ENCODE measurements around the gene CTTNBP2. TPM values are rescaled to one million over a fixed set of nuclear protein-coding genes. Genes with fewer than 3 reads are reported as not detected.

The CTTNBP2 gene
- total RNA-seq, 1 donor from 2014 or later, result not detected

DNA sequence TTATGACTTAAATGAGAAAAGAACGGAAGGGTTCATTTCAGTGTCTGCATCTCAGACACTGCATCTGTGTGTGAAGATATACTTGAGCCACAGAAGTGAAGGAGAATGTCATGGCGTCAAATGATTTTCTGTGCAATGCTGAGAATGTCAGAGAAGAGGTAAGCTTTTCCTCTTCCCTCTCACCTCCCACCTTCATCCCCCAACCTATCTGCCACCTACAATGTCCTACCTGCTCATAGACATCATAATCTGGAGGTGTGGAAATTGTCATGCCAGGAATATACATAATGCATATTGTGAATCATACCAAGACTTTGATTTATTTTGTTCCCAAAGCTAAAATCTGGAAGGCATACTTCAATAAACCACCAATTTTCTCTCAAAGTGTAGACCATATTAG lies 53.7 kb downstream of the CTTNBP2 start:
- DNase-seq (ENCODE audit: low read depth in 2 of 2), result no peak

DNA sequence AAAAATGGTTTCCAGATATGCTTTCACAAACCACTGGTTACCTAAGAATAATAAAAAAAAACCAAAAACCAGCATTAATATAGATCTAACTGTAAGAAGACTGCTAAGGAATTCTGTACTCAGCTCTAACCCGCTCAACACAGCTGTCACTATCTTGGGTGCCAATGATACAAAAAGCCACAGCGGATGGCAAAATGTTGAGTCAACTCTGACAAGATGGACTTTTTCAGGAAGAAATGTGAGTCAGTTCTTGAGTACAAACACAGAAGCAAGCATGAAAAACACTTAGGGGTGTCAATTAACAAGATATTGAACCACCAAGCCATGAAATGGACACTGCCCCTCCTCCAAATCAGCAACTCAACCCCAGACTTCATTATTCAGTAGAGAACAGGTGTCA lies 55.0 kb downstream of the CTTNBP2 start:
- no peak for DNase-seq (ENCODE audit: low read depth in 2 of 2)

- no peak for DNase-seq (ENCODE audit: low read depth in 2 of 2)
Observed at GRCh38 chr7:117816727-117817126, 56.5 kb downstream of the CTTNBP2 start.

DNA sequence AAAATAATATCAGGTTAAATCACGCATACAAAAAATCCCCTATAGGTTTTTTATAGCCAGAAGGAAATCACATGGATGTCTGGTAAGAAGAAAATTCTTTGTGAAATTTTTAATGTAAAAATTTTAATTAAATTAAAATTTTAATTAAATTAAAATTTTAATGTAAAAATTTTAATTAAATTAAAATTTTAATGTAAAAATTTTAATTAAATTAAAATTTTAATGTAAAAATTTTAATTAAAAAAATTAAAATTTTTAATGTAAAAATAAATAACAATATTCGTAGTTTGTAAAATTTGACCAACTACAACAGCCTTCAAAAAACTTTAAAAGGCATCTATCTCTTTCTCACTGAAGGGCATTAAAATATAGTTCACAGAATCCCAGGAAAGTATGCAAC lies 61.5 kb downstream of the CTTNBP2 start:
- no peak for DNase-seq (ENCODE audit: low read depth in 2 of 2)

GRCh38 chr7:117810642-117811512 lies 62.4 kb downstream of the CTTNBP2 start:
- no peak for DNase-seq (ENCODE audit: low read depth in 2 of 2)

DNA sequence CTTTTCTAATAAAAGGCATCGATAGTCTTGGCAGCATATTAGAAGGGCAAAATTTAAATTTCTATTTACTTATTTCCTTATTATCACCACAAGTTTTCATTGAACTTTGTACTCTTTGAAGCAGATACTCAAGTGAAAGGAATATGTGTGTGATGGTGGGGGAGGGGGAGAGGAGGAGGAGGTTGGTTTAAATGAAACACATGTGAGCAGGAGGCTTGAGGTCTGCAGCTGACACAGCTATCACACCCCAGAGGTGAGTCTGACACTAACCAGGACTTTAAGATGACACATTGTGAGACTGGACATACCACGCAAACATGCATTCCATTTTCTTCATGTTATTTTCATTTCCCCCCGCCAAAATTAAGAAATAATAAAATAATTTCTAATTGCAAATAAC lies 63.3 kb downstream of the CTTNBP2 start:
- DNase-seq (ENCODE audit: low read depth in 2 of 2), result no peak

GRCh38 chr7:117808910-117809705 lies 64.1 kb downstream of the CTTNBP2 start:
- peak in 1 of 2 donors; percentile 1 for DNase-seq (ENCODE audit: low read depth in 2 of 2)

GRCh38 chr7:117808341-117808757 lies 64.9 kb downstream of the CTTNBP2 start:
- DNase-seq (ENCODE audit: low read depth in 2 of 2), result no peak

DNA sequence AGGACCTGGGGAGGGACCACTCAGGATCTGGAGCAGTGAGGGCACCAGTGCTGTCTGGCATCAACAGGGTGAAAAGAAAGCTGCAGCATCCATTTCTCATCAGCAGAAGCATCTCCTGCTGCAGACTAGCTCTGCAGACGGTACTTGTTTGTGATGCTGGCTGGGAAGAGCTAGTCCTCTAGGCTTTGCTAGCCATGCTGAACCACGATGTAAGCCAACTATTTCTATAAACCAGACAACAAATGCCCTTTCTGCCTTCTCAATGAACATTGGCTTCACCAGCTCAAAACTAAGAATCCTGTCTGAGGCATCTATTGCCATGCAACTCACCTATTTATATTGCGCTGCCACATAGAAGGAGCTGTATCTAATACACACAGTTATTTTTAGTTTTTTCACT lies 65.6 kb downstream of the CTTNBP2 start:
- no peak for DNase-seq (ENCODE audit: low read depth in 2 of 2)

- DNase-seq (ENCODE audit: low read depth in 2 of 2), result no peak
Observed at GRCh38 chr7:117806011-117806410, 67.2 kb downstream of the CTTNBP2 start.

DNA sequence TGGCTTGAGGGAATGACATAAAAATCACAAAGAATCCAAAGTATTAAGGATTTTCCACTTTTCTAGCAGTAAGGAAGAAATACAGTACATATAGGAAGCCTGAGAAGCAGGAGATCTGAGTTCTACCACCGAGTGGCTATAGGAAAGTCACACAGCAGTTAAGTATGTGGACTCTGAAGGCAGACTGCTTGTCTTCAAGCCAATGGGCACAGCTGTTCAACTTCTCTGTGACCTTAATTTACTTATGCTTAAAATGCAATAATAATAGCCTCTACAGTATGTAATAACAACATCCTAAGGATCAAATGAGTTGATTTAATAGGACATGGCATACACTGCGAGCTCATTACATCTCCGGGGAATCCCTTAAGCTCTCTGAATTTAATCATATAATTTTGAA lies 68.0 kb downstream of the CTTNBP2 start:
- DNase-seq (ENCODE audit: low read depth in 2 of 2), result no peak

GRCh38 chr7:117803476-117803875 lies 69.8 kb downstream of the CTTNBP2 start:
- DNase-seq (ENCODE audit: low read depth in 2 of 2), result no peak

DNA sequence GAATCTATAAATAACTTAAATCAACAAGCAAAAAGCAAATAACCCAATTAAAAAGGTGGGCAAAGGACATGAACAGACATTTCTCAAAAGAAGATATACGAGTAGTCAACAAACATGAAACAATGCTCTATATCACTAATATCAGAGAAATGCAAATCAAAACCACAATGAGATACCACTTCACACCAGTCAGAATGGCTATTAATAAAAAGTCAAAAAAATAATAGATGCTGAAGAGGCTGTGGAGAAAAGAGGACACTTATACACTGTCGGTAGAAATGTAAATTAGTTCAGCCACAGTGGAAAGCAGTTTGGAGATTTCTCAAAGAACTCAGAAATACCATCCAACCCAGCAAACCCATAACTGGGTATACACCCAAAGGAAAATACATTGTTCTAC lies 70.6 kb downstream of the CTTNBP2 start:
- DNase-seq (ENCODE audit: low read depth in 2 of 2), result no peak

DNA sequence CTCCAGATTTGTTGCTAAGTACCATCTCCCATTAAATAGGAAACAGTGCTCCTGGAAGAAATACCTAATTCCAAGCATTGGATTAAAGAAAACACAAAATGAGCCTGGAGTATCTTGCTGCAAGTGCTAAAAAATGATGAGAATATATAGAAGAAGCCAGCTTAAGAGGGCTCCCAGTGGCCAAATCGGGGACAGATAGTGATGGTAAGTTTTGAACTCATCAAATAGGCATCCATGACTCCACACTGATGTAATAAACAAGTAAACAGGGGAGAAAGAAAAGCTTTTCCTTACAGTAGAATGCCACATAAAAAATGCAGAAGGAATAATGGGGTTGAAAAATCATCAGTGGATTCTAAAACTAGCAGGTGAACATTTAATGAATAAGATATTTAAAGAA lies 72.4 kb downstream of the CTTNBP2 start:
- no peak for DNase-seq (ENCODE audit: low read depth in 2 of 2)

DNA sequence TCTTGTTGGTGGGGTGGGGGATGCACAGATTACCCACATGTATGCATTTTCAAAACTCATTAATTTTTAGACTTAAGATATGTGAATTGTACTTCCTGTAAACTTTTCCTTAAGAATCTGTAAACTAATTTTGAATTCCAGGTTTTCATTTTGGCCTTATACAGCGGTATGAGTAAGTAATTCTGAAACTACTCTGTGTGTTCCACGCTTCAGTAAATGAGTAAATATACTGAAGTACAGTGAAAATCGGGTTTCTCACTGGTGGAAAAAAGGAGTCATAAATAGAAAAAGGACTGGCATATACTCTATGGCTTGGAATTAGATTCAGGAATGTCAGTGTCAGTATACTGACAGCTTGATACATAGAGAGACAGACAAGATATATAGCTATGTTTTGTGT lies 72.8 kb downstream of the CTTNBP2 start:
- DNase-seq (ENCODE audit: low read depth in 2 of 2), result no peak

- no peak for DNase-seq (ENCODE audit: low read depth in 2 of 2)
Observed at GRCh38 chr7:117796889-117797288, 76.4 kb downstream of the CTTNBP2 start.

- no peak for DNase-seq (ENCODE audit: low read depth in 2 of 2)
Observed at GRCh38 chr7:117793976-117794375, 79.3 kb downstream of the CTTNBP2 start.

- no peak for DNase-seq (ENCODE audit: low read depth in 2 of 2)
Observed at GRCh38 chr7:117793521-117793920, 79.7 kb downstream of the CTTNBP2 start.

GRCh38 chr7:117791877-117792780 lies 81.1 kb downstream of the CTTNBP2 start:
- no peak for DNase-seq (ENCODE audit: low read depth in 2 of 2)

DNA sequence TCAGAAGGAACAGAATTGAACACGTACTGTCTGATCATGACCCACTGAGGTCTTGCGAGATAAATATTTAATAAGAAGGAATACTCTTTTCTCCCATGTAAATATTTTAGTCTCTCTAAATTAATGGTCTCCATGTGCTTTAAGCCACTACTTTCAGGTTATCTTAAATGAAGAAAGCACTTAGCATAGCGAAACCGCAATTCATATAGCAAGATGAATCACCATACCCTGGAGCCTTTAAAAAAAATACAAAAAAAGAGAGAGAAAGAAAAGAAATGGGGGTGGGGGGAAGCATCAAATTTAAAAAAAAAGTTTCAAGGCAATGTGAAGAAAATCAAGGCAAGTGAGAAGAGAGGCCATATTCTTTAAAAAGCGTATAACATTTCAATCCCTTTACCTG lies 82.5 kb downstream of the CTTNBP2 start:
- no peak for DNase-seq (ENCODE audit: low read depth in 2 of 2)

- no peak for DNase-seq (ENCODE audit: low read depth in 2 of 2)
Observed at GRCh38 chr7:117790251-117790650, 83.0 kb downstream of the CTTNBP2 start.

DNA sequence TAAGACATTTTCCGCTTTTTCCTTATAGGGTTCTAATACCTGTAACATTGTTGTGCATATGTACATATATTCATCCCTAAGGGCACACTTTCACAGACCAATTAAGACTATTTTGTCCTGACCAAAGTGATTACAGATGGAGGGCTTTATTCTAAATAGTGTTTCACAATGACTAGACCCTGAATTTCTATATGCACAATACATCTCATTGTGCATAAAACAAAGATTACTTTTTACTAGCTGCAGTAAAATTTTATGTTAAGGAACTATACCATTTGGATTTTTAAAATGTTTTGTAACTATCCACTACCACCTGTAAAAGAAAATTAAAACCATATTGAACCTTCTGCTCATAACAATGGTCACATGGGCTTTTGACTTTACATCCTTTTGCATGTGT lies 87.8 kb downstream of the CTTNBP2 start:
- no peak for DNase-seq (ENCODE audit: low read depth in 2 of 2)

Data from lung microvascular endothelial cell (primary cell).